GM23248 (cell line): ENCODE results near the gene CCDC136. TPM values are rescaled to one million over a fixed set of nuclear protein-coding genes. Genes with fewer than 3 reads are reported as not detected.
A peak's percentile ranks its signal among the peaks of the same experiment; 100 is the strongest.

Source experiments
- DNase-seq: peaks from one replicate; pipeline ENCODE4 v3.0.0-alpha.2; 2015
- H2AFZ ChIP-seq: fragments of 200-600 bp; sonication (generic); 2 replicates; pipeline ENCODE4 v1.6.1; 2016; ENCODE audit warnings: antibody characterized with exemption
- H3F3A ChIP-seq: fragments of 200-600 bp; sonication (generic); 2 replicates; pipeline ENCODE4 v1.6.1; 2016; ENCODE audit warnings: mild to moderate bottlenecking, antibody characterized with exemption, mixed run types; ENCODE audit not compliant: insufficient read depth
- H3K27ac ChIP-seq: fragments of 200-600 bp; sonication (generic); 2 replicates; pipeline ENCODE4 v1.5.1; 2016; ENCODE audit warnings: mild to moderate bottlenecking
- H3K27me3 ChIP-seq: fragments of 200-600 bp; sonication (generic); replicated peaks from 2 replicates; pipeline ENCODE4 v1.6.1; 2016; ENCODE audit warnings: mild to moderate bottlenecking; ENCODE audit not compliant: insufficient read depth
- H3K36me3 ChIP-seq: fragments of 200-600 bp; sonication (generic); 2 replicates; pipeline ENCODE4 v1.6.1; 2016; ENCODE audit warnings: low read depth, mild to moderate bottlenecking
- H3K4me1 ChIP-seq: fragments of 200-600 bp; sonication (generic); 2 replicates; pipeline ENCODE4 v1.6.1; 2016; ENCODE audit warnings: mild to moderate bottlenecking; ENCODE audit not compliant: insufficient read depth
- H3K4me2 ChIP-seq: fragments of 200-600 bp; sonication (generic); one replicate; pipeline ENCODE4 v1.6.1; 2016; ENCODE audit warnings: mild to moderate bottlenecking; ENCODE audit not compliant: unreplicated experiment
- H3K4me3 ChIP-seq: fragments of 200-600 bp; sonication (generic); 2 replicates; pipeline ENCODE4 v1.5.1; 2016; ENCODE audit warnings: mild to moderate bottlenecking
- H3K79me2 ChIP-seq: fragments of 200-600 bp; sonication (generic); 2 replicates; pipeline ENCODE4 v1.6.1; 2016; ENCODE audit warnings: mild to moderate bottlenecking; ENCODE audit not compliant: insufficient read depth
- H3K9ac ChIP-seq: fragments of 200-600 bp; sonication (generic); 2 replicates; pipeline ENCODE4 v1.6.1; 2016; ENCODE audit warnings: mild to moderate bottlenecking
- H3K9me2 ChIP-seq: fragments of 200-600 bp; sonication (generic); 2 replicates; pipeline ENCODE4 v1.6.1; 2016; ENCODE audit warnings: mixed run types, mild to moderate bottlenecking, moderate library complexity; ENCODE audit not compliant: insufficient read depth
- H3K9me3 ChIP-seq: fragments of 200-600 bp; sonication (generic); one replicate; pipeline ENCODE4 v1.6.1; 2017; ENCODE audit warnings: low read depth
- H4K20me1 ChIP-seq: fragments of 200-600 bp; sonication (generic); 2 replicates; pipeline ENCODE4 v1.6.0; 2016; ENCODE audit not compliant: insufficient read depth
- EZH2 ChIP-seq: fragments of 200-600 bp; sonication (generic); IDR thresholded peaks from 2 replicates; pipeline ENCODE4 v1.6.1; 2018; ENCODE audit warnings: antibody characterized with exemption, mild to moderate bottlenecking; ENCODE audit not compliant: insufficient read depth, poor library complexity, severe bottlenecking
- EZH2phosphoT487 ChIP-seq: fragments of 200-600 bp; sonication (generic); IDR thresholded peaks from 2 replicates; pipeline ENCODE4 v1.6.1; 2018; ENCODE audit warnings: antibody characterized with exemption, moderate library complexity, mild to moderate bottlenecking, low read depth; ENCODE audit not compliant: insufficient read depth
- WGBS, 2 experiments: methylation state at CpG; one replicate each; pipeline ENCODE4 v1.1.6; 2015 to 2017; ENCODE audit warnings: low lambda C conversion rate in 2 of 2, low coverage in 1 of 2; ENCODE audit errors: missing lambda C conversion rate in 2 of 2; 5-methylcytosine and 5-hydroxymethylcytosine counted together
- in situ Hi-C: fragments of 300-500 bp; cut with MboI; formaldehyde crosslinking; loops from 2 replicates; pipeline ENCODE4 v1.15.0; 2020
- polyA plus RNA-seq: library from polyadenylated mRNA; unstranded; fragments of >200 nt; fragmentation: Nextera tagmentation; extraction: Ambion mirVana; gene quantifications from 2 replicates; pipeline ENCODE4 v1.2.1, GENCODE V29; 2016
- total RNA-seq: library from RNA; depleted of rRNA; stranded (reverse); fragments of >200 nt; shearing (Covaris generic); gene quantifications from 2 replicates; pipeline ENCODE4 v1.2.3, GENCODE V29; 2014

CCDC136 gene
- total and polyA plus RNA-seq, 2 experiments from 2014 or later: 3.1 to 3.9 TPM

- no peak overlapping the region for H2AFZ ChIP-seq
- TF ChIP-seq EZH2 (no peak), EZH2phosphoT487 (no peak)
- H3K79me2 ChIP-seq: no peaks in the 10 kb centered on the region
- H3K4me1 ChIP-seq: peaks cover 17% of the 10 kb centered on the region
- peaks cover 14% of the 10 kb centered on the region for H3K36me3 ChIP-seq
- H3K9ac ChIP-seq: no peak overlapping the region
- no peak overlapping the region for H3K27ac ChIP-seq
- DNase-seq: no peak
- no peaks in the 10 kb centered on the region for H4K20me1 ChIP-seq
- H3K27me3 ChIP-seq: no peaks in the 10 kb centered on the region
- WGBS, 2 experiments: 91 to 93% methylated on average over 5 of the region's 5 CpGs
- H3K4me2 ChIP-seq: no peak overlapping the region
- no peaks in the 10 kb centered on the region for H3K9me2 ChIP-seq
- H3F3A ChIP-seq: peaks cover 79% of the 10 kb centered on the region
- peaks cover 9% of the 10 kb centered on the region for H3K9me3 ChIP-seq
- in situ Hi-C loops: no loop called here
- no peak overlapping the region for H3K4me3 ChIP-seq
These were observed 12.8 kb upstream of the CCDC136 start for GRCh38 chr7:128778946-128779345.

- in situ Hi-C loops: no loop called here
- peak; percentile 88 for DNase-seq
- TF ChIP-seq EZH2phosphoT487: no peak
- no peak for TF ChIP-seq EZH2
- peak overlapping the region; percentile 56 for H3K4me2 ChIP-seq
- H3K36me3 ChIP-seq: no peaks in the 10 kb centered on the region
- H3K9me2 ChIP-seq: no peaks in the 10 kb centered on the region
- H3K27me3 ChIP-seq: no peaks in the 10 kb centered on the region
- H3K4me1 ChIP-seq: peaks cover 17% of the 10 kb centered on the region
- peaks cover 58% of the 10 kb centered on the region for H3F3A ChIP-seq
- WGBS, 2 experiments: 25 to 38% methylated on average over 5 of the region's 5 CpGs
- peak overlapping the region; percentile 78 for H3K27ac ChIP-seq
- no peaks in the 10 kb centered on the region for H3K79me2 ChIP-seq
- peak overlapping the region; percentile 13; the same call in 1 of the 2 replicates for H3K4me3 ChIP-seq
- no peaks in the 10 kb centered on the region for H4K20me1 ChIP-seq
- H3K9me3 ChIP-seq: peaks cover 9% of the 10 kb centered on the region
- 0 out of 2 replicates have a peak overlapping the region, but pooled peaks have one; percentile 2 for H2AFZ ChIP-seq
- H3K9ac ChIP-seq: peak overlapping the region; percentile 42; the same call in 1 of the 2 replicates
These were observed 10.6 kb upstream of the CCDC136 start for GRCh38 chr7:128781126-128781525.

- DNase-seq: no peak
- in situ Hi-C loops: no loop called here
These were observed 9.9 kb upstream of the CCDC136 start for GRCh38 chr7:128781851-128782250.

GRCh38 chr7:128783143-128783861 lies 8.5 kb upstream of the CCDC136 start:
- Histone ChIP-seq H3K4me2 (no peak overlapping the region), H3K4me3 (no peak overlapping the region), H2AFZ (peak overlapping the region; percentile 18; the same call in 1 of the 2 replicates), H3K9me3 (peaks cover under 1% of the 10 kb centered on the region), H3K27me3 (no peaks in the 10 kb centered on the region), H3K27ac (no peak overlapping the region), H3K79me2 (no peaks in the 10 kb centered on the region), H3K4me1 (peaks cover 17% of the 10 kb centered on the region), H4K20me1 (no peaks in the 10 kb centered on the region), H3K36me3 (no peaks in the 10 kb centered on the region), H3F3A (peaks cover 39% of the 10 kb centered on the region), H3K9ac (no peak overlapping the region), H3K9me2 (no peaks in the 10 kb centered on the region)
- in situ Hi-C loops: no loop called here
- peak; percentile 75 for DNase-seq
- WGBS, 2 experiments: 32 to 40% methylated on average over 15 of the region's 15 CpGs
- TF ChIP-seq EZH2: no peak
- TF ChIP-seq EZH2phosphoT487: no peak

More at GRCh38 chr7:128781851-128782250, 9.9 kb upstream of the CCDC136 start:
- H3K9me3 ChIP-seq: peaks cover 9% of the 10 kb centered on the region
- H3K4me1 ChIP-seq: peaks cover 17% of the 10 kb centered on the region
- H2AFZ ChIP-seq: no peak overlapping the region
- peak overlapping the region; percentile 78 for H3K27ac ChIP-seq
- H3K36me3 ChIP-seq: no peaks in the 10 kb centered on the region
- H3K27me3 ChIP-seq: no peaks in the 10 kb centered on the region
- WGBS, 2 experiments: 58 to 70% methylated on average over 3 of the region's 3 CpGs
- no peak overlapping the region for H3K4me3 ChIP-seq
- H3K4me2 ChIP-seq: peak overlapping the region; percentile 56
- H3K9ac ChIP-seq: 0 out of 2 replicates have a peak overlapping the region, but pooled peaks have one; percentile 42
- H3K9me2 ChIP-seq: no peaks in the 10 kb centered on the region
- peaks cover 52% of the 10 kb centered on the region for H3F3A ChIP-seq
- H3K79me2 ChIP-seq: no peaks in the 10 kb centered on the region
- H4K20me1 ChIP-seq: no peaks in the 10 kb centered on the region
- TF ChIP-seq EZH2: no peak
- no peak for TF ChIP-seq EZH2phosphoT487
